OCI-LY1 (cell line): ENCODE data around the gene GGA2.

Experiments
- H2AFZ ChIP-seq: fragments of 200-600 bp; sonication (generic), shearing (Covaris generic); 2 replicates; pipeline ENCODE4 v1.6.0; 2014; ENCODE audit warnings: antibody characterized with exemption, mild to moderate bottlenecking, low read length
- H3F3A ChIP-seq: fragments of 200-600 bp; sonication (generic), shearing (Covaris generic); 2 replicates; pipeline ENCODE4 v1.6.0; 2014; ENCODE audit warnings: mild to moderate bottlenecking, antibody characterized with exemption, low read length, moderate library complexity; ENCODE audit not compliant: insufficient read depth
- H3K27ac ChIP-seq: fragments of 200-600 bp; sonication (generic); 2 replicates; pipeline ENCODE4 v1.5.1; 2014; ENCODE audit warnings: low read length, mixed run types, mild to moderate bottlenecking, low read depth; ENCODE audit not compliant: poor library complexity, severe bottlenecking
- H3K27me3 ChIP-seq: fragments of 200-600 bp; sonication (generic); 2 replicates; pipeline ENCODE4 v1.6.0; 2014; ENCODE audit warnings: antibody characterized with exemption, mild to moderate bottlenecking, low read length, moderate library complexity; ENCODE audit not compliant: insufficient read depth
- H3K36me3 ChIP-seq: fragments of 200-600 bp; sonication (generic); 2 replicates; pipeline ENCODE4 v1.6.1; 2014; ENCODE audit warnings: mild to moderate bottlenecking, antibody characterized with exemption, low read length, moderate library complexity, mixed read lengths; ENCODE audit not compliant: insufficient read depth
- H3K4me1 ChIP-seq: fragments of 200-600 bp; sonication (generic); 2 replicates; pipeline ENCODE4 v1.5.1; 2014; ENCODE audit warnings: mild to moderate bottlenecking, low read length, moderate library complexity; ENCODE audit not compliant: insufficient read depth, severe bottlenecking
- H3K4me2 ChIP-seq: fragments of 200-600 bp; sonication (generic), shearing (Covaris generic); 2 replicates; pipeline ENCODE4 v1.6.1; 2014; ENCODE audit warnings: low read length
- H3K4me3 ChIP-seq: fragments of 200-600 bp; sonication (generic); 2 replicates; pipeline ENCODE4 v1.5.1; 2014; ENCODE audit warnings: low read length, low read depth, mild to moderate bottlenecking, mixed read lengths; ENCODE audit not compliant: poor library complexity, severe bottlenecking
- H3K79me2 ChIP-seq: fragments of 200-600 bp; shearing (Covaris generic); 2 replicates; pipeline ENCODE4 v1.6.1; 2016; ENCODE audit warnings: mixed run types, low read length, mixed read lengths; ENCODE audit not compliant: insufficient read depth
- H3K9ac ChIP-seq: fragments of 200-600 bp; sonication (generic), shearing (Covaris generic); 2 replicates; pipeline ENCODE4 v1.6.1; 2014; ENCODE audit warnings: mild to moderate bottlenecking, low read length, mixed read lengths
- H3K9me2 ChIP-seq: fragments of 200-600 bp; sonication (generic), shearing (Covaris generic); 2 replicates; pipeline ENCODE4 v1.6.1; 2014; ENCODE audit warnings: low read depth, mild to moderate bottlenecking, low read length, mixed read lengths
- H3K9me3 ChIP-seq: fragments of 200-600 bp; shearing (Covaris generic); 2 replicates; pipeline ENCODE4 v1.6.1; 2014; ENCODE audit warnings: low read length, mixed read lengths
- H4K20me1 ChIP-seq: fragments of 200-600 bp; sonication (generic), shearing (Covaris generic); 2 replicates; pipeline ENCODE4 v1.6.0; 2016; ENCODE audit warnings: mild to moderate bottlenecking, low read length; ENCODE audit not compliant: insufficient read depth
- CTCF ChIP-seq: fragments of 200-600 bp; sonication (generic), shearing (Covaris generic); IDR thresholded peaks from 2 replicates; pipeline ENCODE4 v1.5.1; 2017; ENCODE audit warnings: mild to moderate bottlenecking, antibody characterized with exemption, low read length, moderate library complexity, mixed read lengths
- EZH2 ChIP-seq: fragments of 200-600 bp; sonication (generic), shearing (Covaris generic); IDR thresholded peaks from 2 replicates; pipeline ENCODE4 v1.8.0; 2017; ENCODE audit warnings: borderline replicate concordance, mixed run types, mild to moderate bottlenecking, antibody characterized with exemption, low read length, moderate library complexity, mixed read lengths

Gene GGA2

GRCh38 chr16:23510164-23510914 lies at the start of gene GGA2:
GGA2 (minus strand) TSS chr16:23510494; CDS start chr16:23510411, 83 bp downstream.
- Histone ChIP-seq H3K9ac (peak within 1 kb of the TSS; percentile 86), H3K4me1 (peaks cover 53% of the 10 kb centered on the region), H3K27me3 (no peaks in the 10 kb centered on the region), H3F3A (peaks cover 9% of the 10 kb centered on the region; the same call in 1 of the 2 replicates), H4K20me1 (no peaks in the 10 kb centered on the region), H3K9me2 (no peaks in the 10 kb centered on the region), H3K79me2 (peaks cover 46% of the 10 kb centered on the region), H2AFZ (no peak within 1 kb of the TSS), H3K9me3 (no peaks in the 10 kb centered on the region), H3K36me3 (peaks cover 23% of the 10 kb centered on the region; the same call in 1 of the 2 replicates), H3K4me3 (peak within 1 kb of the TSS; percentile 95), H3K27ac (peak within 1 kb of the TSS; percentile 68), H3K4me2 (peak within 1 kb of the TSS; percentile 90)
- no peak for TF ChIP-seq CTCF
- no peak for TF ChIP-seq EZH2

- Histone ChIP-seq H4K20me1 (no peaks in the 10 kb centered on the region), H3K9ac (peak overlapping the region; percentile 82), H3K4me3 (peak overlapping the region; percentile 82), H3K9me2 (no peaks in the 10 kb centered on the region), H3K27me3 (no peaks in the 10 kb centered on the region), H3K79me2 (peaks cover 27% of the 10 kb centered on the region), H3F3A (no peaks in the 10 kb centered on the region), H3K4me2 (peak overlapping the region; percentile 82), H3K27ac (no peak overlapping the region), H3K4me1 (peaks cover 34% of the 10 kb centered on the region), H3K36me3 (peaks cover 45% of the 10 kb centered on the region), H3K9me3 (no peaks in the 10 kb centered on the region), H2AFZ (no peak overlapping the region)
- TF ChIP-seq EZH2 (no peak), CTCF (no peak)
These were observed 47.7 kb upstream of the GGA2 start for GRCh38 chr16:23557779-23558702.

- Histone ChIP-seq H3K79me2 (peaks cover 27% of the 10 kb centered on the region), H3K9ac (peak within 1 kb of the TSS; percentile 82), H3K27me3 (no peaks in the 10 kb centered on the region), H2AFZ (no peak within 1 kb of the TSS), H3K36me3 (peaks cover 45% of the 10 kb centered on the region), H3K4me1 (peaks cover 34% of the 10 kb centered on the region), H3K4me2 (peak within 1 kb of the TSS; percentile 84), H3K4me3 (peak within 1 kb of the TSS; percentile 82), H3K9me3 (no peaks in the 10 kb centered on the region), H3F3A (no peaks in the 10 kb centered on the region), H3K9me2 (no peaks in the 10 kb centered on the region), H4K20me1 (no peaks in the 10 kb centered on the region), H3K27ac (peak within 1 kb of the TSS; percentile 66)
- TF ChIP-seq EZH2 (no peak), CTCF (peak; percentile 77)
These were observed 46.8 kb upstream of the GGA2 start, which contains the start of the genes EARS2 and UBFD1 for GRCh38 chr16:23556881-23557778. EARS2 (minus strand) TSS chr16:23557350; CDS start chr16:23557343, 7 bp downstream. UBFD1 (plus strand) TSS chr16:23557727; CDS start chr16:23557743, 16 bp downstream.
